GM13976 (cell line): ENCODE results near the gene OSBPL5.

ENCODE experiments used
- DNase-seq: peaks from one replicate; pipeline ENCODE4 v3.0.0; 2012; ENCODE audit warnings: low spot score
- in situ Hi-C: fragments of 300-500 bp; cut with MboI; formaldehyde crosslinking; loops from one replicate; pipeline ENCODE4 v1.12.0; 2022; ENCODE audit warnings: low sequenced_read_pairs, mixed read lengths, inconsistent platforms; ENCODE audit not compliant: unreplicated experiment
- TF ChIP-seq, protein P1 (sequence below): IDR thresholded peaks from 2 replicates; pipeline ENCODE4 v1.5.1; 2012; ENCODE audit warnings: borderline replicate concordance, mild to moderate bottlenecking; ENCODE audit not compliant: insufficient read depth; ENCODE audit errors: extremely low read depth, missing control alignments, control extremely low read depth

The OSBPL5 gene

DNA sequence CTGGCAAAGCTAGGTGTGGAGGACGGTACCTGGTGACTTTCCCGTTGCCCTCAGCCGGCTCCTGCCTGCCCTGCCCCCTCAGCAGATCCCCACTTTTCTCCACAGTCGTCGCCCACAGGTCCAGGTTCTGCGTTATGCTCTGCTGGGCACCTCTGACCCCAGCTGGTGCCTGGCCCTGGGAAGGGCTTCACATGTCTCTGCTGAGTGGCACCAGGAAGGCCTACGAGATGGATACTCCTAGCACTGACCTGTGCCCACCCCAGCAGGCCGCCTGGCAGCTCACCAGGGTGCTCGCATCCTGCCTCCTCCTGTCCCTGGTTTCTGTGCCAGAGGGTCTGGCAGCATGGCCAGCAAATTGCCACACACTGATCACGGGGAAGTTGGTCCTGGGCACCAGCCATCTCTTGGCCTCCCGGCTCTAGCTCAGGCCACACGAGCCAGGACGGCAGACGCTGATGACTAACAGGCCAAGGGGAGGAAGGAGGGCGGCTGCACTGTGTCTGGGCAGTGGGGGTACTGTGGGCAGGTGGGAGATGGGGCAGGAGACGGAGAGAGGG is 121.7 kb downstream of the OSBPL5 start:
- TF ChIP-seq, protein P1, sequence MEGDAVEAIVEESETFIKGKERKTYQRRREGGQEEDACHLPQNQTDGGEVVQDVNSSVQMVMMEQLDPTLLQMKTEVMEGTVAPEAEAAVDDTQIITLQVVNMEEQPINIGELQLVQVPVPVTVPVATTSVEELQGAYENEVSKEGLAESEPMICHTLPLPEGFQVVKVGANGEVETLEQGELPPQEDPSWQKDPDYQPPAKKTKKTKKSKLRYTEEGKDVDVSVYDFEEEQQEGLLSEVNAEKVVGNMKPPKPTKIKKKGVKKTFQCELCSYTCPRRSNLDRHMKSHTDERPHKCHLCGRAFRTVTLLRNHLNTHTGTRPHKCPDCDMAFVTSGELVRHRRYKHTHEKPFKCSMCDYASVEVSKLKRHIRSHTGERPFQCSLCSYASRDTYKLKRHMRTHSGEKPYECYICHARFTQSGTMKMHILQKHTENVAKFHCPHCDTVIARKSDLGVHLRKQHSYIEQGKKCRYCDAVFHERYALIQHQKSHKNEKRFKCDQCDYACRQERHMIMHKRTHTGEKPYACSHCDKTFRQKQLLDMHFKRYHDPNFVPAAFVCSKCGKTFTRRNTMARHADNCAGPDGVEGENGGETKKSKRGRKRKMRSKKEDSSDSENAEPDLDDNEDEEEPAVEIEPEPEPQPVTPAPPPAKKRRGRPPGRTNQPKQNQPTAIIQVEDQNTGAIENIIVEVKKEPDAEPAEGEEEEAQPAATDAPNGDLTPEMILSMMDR: no peak
- in situ Hi-C loops: no loop called here
- no peak for DNase-seq

DNA sequence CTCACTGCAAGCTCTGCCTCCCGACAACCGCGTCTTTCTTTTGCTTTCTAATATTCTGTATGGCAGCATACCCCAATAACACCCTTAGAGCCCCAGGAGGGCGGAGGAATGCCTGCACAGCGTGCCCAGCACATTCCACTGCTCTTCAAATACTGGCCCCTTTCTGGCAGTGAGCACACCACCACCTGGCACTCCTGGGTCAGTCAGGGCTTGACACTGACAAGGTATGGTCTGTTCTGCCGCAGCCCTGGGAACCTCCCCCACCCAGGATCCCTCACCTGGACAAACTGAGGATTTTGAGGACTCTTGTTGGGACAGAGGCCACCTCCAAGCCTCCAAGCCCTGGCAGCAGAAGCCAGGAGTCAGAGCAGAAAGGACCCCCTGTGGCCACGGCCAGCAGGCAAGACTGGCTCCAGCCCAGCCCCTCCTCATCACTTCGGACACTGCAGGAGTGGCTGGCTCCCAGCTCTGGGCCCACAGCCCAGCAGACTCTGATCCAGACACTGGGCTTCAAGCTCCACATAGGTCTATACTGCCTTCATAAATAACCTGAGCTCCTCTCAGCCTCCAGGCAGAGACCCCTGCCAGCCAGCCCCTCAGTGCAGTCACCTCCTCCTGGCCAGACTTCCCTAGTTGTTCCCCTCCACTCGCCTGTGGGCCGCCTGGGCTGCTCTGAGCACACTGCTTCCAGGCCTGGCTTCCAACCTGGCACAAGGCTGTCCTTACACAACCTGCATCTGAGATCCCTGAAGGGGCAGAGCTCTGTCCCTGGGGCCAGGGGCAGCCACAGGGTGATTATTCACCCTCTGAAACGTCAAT is 122.4 kb downstream of the OSBPL5 start:
- DNase-seq: no peak
- TF ChIP-seq, protein P1: no peak
- in situ Hi-C loops: no loop called here

DNA sequence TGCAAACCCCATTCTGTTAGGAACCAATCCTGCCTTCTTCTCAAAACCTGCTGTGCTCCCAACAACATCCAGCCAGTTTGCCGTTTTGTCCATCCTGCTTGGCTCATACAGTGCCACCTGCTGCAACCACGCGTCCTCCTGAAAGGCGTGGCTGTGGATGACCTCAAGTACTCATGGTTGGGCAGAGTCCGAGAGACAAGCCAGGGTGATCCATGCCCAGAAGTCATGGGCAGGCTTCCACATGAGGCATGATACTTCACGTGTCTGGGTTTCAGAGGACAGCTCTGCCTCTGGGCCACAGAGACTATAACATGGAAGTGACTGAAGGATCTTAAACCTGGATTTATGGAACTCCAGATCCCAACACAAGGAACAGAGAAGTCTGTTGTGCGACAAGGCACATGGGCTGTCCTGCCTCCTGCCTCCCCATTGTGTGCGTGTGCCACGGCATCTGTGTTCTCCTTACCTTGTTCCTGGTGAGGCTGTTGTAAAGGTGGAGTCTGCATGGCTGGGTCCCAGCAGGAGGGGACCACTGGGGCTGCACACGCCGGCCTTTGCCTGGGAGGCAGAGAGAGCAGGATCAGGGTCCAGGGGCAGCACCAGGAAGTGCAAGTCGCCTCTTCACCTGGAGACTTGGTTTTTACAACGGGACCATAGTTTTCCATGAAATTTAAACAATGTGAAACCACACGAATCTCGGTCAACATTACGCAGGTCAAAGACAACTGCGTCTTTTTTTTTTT is 123.2 kb downstream of the OSBPL5 start:
- in situ Hi-C loops: no loop called here
- TF ChIP-seq, protein P1: no peak
- no peak for DNase-seq

DNA sequence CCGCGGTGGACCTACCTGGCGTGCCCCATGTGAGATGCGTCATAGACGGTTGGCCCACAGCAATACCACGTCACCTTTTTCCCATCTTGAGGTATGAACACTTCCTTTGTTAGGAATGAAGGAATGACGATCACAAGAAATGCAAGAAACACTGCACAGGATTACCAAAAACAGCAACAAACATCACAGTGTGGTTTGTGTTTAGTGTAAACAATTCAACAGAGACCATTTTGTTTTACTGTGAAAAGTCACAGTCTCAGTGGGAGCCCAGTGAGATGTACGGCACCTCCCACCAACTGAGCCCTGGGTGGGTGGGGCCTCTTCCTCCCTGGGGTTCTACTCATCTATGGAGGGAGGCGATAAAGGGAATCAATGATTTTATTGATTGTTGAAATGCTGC is 124.2 kb downstream of the OSBPL5 start:
- TF ChIP-seq, protein P1: no peak
- DNase-seq: no peak
- in situ Hi-C loops: no loop called here

DNA sequence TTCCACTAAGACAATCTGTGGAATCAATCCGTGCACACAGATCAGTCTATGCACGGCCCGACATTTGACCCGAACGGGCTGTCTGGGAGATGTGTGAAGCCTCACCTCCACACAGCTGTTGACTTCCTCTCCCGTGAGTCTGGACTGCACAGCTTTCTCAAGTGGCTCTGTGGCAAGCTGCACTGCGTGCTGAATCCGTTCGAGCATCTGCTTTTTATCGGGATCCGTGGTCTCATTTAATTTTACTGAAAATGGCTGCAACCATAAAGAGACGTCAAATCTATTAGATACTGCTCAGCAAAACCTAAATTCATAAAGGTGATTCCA is 127.2 kb downstream of the OSBPL5 start:
- TF ChIP-seq, protein P1: no peak
- in situ Hi-C loops: loop anchor here (10.0 kb wide), 1 partner anchor 57 kb away; no protein-coding TSS in a partner anchor
- no peak for DNase-seq
